Muscle of leg (tissue), 11 donors: ENCODE measurements around the gene PPP1R2. TPM values are rescaled to one million over a fixed set of nuclear protein-coding genes. Genes with fewer than 3 reads are reported as not detected.

ENCODE experiments used
- DNase-seq: peaks from one replicate; pipeline ENCODE4 v3.0.0; 2013
- H3K27ac ChIP-seq: one replicate; pipeline ENCODE4 v1.5.1; 2013; ENCODE audit warnings: mild to moderate bottlenecking, low read length, control low read depth
- H3K27me3 ChIP-seq: one replicate; pipeline ENCODE4 v1.6.1; 2013; ENCODE audit warnings: low read length; ENCODE audit not compliant: control insufficient read depth, insufficient read depth
- H3K36me3 ChIP-seq: one replicate; pipeline ENCODE4 v1.6.1; 2013; ENCODE audit warnings: low read length; ENCODE audit not compliant: control insufficient read depth, insufficient read depth
- H3K4me1 ChIP-seq: one replicate; pipeline ENCODE4 v1.6.1; 2013; ENCODE audit warnings: low read length; ENCODE audit not compliant: control insufficient read depth, insufficient read depth
- H3K4me3 ChIP-seq: one replicate; pipeline ENCODE4 v1.5.1; 2013; ENCODE audit warnings: low read length, control low read depth
- H3K9me3 ChIP-seq: replicated peaks from 2 replicates; pipeline ENCODE4 v1.6.1; 2013; ENCODE audit warnings: low read depth, low read length; ENCODE audit not compliant: control insufficient read depth
- WGBS: methylation state at CpG from one replicate; pipeline ENCODE4 v1.1.5; 2013; ENCODE audit warnings: missing lambda C conversion rate; ENCODE audit not compliant: insufficient coverage; 5-methylcytosine and 5-hydroxymethylcytosine counted together
- polyA plus RNA-seq, 8 donors: library from polyadenylated mRNA; unstranded; fragments of 120-200 nt; gene quantifications; one replicate each; pipeline versions ENCODE4 v1.2.1 to v1.2.3, GENCODE V29; 2013; ENCODE audit warnings: inconsistent platforms in 1 of 8, low replicate concordance in 1 of 8; ENCODE audit not compliant: insufficient read length in 8 of 8, insufficient read depth in 1 of 8
- total RNA-seq: library from RNA; stranded (reverse); fragments of 120-200 nt; gene quantifications from one replicate; pipeline ENCODE4 v1.2.4, GENCODE V29; 2013

The PPP1R2 gene
- total and polyA plus RNA-seq, 9 donors = 29.0 to 40.6 (median 34.7) TPM

DNA sequence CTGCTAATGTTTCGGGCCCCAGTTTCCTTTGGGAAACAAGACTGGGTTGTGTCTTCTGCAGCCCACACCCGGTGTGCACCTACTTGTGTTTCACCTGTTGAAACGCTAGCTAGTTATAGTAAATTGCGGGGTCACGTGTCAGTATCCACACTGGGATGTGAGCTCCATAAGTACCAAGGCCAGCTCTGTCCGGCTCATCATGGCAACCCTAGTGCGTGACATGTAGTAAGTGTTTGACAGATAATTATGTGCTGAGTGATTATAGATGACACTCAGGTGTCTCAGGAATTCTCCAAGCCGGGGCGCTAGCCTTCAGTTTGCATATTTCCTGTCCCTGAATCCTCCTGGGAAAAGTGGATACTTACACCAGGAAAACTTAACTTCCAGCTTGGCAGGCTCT, 27.8 kb upstream of the PPP1R2 start:
- H3K27ac ChIP-seq = no peak overlapping the region
- peaks cover 4% of the 10 kb centered on the region for H3K9me3 ChIP-seq
- no peaks in the 10 kb centered on the region for H3K4me1 ChIP-seq
- peaks cover 4% of the 10 kb centered on the region for H3K36me3 ChIP-seq
- H3K27me3 ChIP-seq = peaks cover 2% of the 10 kb centered on the region
- H3K4me3 ChIP-seq = no peak overlapping the region
- 69% methylated on average over 6 of the region's 9 CpGs for WGBS
- DNase-seq = no peak

GRCh38 chr3:195570344-195570743, 27.2 kb upstream of the PPP1R2 start:
- no peaks in the 10 kb centered on the region for H3K4me1 ChIP-seq
- peaks cover 4% of the 10 kb centered on the region for H3K9me3 ChIP-seq
- H3K36me3 ChIP-seq = peaks cover 4% of the 10 kb centered on the region
- no peak overlapping the region for H3K4me3 ChIP-seq
- no peak for DNase-seq
- peaks cover 2% of the 10 kb centered on the region for H3K27me3 ChIP-seq
- WGBS = 92% methylated on average over 2 of the region's 6 CpGs
- H3K27ac ChIP-seq = no peak overlapping the region

DNA sequence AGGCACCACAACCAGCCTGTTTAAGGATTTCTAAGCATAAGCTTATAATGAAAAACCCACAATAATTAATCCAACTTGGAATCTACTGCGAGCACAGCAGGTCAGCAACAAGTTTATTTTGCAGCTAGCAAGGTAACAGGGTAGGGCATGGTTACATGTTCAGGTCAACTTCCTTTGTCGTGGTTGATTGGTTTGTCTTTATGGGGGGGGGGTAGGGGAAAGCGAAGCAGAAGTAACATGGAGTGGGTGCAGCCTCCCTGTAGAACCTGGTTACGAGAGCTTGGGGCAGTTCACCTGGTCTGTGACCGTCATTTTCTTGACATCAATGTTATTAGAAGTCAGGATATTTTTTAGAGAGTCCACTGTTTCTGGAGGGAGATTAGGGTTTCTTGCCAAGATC, 25.5 kb upstream of the PPP1R2 start:
- Histone ChIP-seq H3K4me3 (no peak overlapping the region), H3K4me1 (no peaks in the 10 kb centered on the region), H3K36me3 (peaks cover 4% of the 10 kb centered on the region), H3K9me3 (no peaks in the 10 kb centered on the region), H3K27me3 (peaks cover 2% of the 10 kb centered on the region), H3K27ac (no peak overlapping the region)
- 80% methylated on average over 4 of the region's 5 CpGs for WGBS
- DNase-seq = no peak

DNA sequence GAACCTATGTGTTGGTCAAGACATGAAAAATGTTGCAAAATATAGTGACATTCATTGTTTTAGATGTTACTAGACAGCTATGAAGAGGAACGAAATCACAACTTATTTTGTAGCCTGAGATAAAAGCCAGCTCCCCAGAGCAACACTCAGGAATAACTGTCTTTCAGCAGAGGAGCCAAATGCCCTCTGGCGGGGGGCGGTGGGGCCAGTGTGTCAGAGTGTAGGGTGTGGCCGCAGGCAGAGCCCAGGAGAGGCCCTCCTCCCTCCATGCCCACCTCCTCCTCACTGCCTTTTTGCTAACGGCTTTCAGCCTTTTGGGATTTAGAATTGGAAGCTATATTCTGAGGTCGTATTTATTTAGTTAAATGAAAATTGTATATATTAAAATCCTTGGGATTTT, 23.7 kb upstream of the PPP1R2 start:
- Histone ChIP-seq H3K27me3 (peaks cover 2% of the 10 kb centered on the region), H3K36me3 (peaks cover 4% of the 10 kb centered on the region), H3K9me3 (no peaks in the 10 kb centered on the region), H3K4me3 (no peak overlapping the region), H3K27ac (no peak overlapping the region), H3K4me1 (no peaks in the 10 kb centered on the region)
- whole genome bisulfite sequencing = no CpG with 5 or more reads among the region's 6 CpGs
- no peak for DNase-seq

DNA sequence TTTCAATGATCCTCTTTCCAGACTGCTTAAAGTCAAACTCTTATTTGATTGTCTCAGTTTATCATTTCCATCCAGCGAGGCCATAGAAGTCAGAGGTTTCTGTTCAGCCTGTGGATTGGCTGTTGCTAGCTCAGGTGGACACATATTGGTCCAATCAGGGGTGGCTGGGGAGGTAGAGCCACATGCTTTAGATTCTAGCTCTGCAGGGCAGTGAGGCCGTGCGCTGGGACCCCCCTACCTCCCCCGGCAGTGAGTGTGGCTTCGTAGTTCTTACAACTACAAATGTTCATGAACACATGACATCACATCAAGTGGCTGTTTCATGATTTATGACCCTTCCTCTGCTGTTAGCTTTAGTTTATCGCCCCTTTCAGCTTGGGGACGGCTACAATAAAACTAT, 22.6 kb upstream of the PPP1R2 start:
- H3K27me3 ChIP-seq = peaks cover 2% of the 10 kb centered on the region
- H3K4me3 ChIP-seq = no peak overlapping the region
- no peaks in the 10 kb centered on the region for H3K4me1 ChIP-seq
- H3K9me3 ChIP-seq = no peaks in the 10 kb centered on the region
- WGBS = 17% methylated on average over 5 of the region's 7 CpGs
- no peak for DNase-seq
- peaks cover 3% of the 10 kb centered on the region for H3K36me3 ChIP-seq
- no peak overlapping the region for H3K27ac ChIP-seq

- H3K9me3 ChIP-seq = no peaks in the 10 kb centered on the region
- peaks cover 2% of the 10 kb centered on the region for H3K27me3 ChIP-seq
- no peak for DNase-seq
- no peaks in the 10 kb centered on the region for H3K36me3 ChIP-seq
- H3K4me1 ChIP-seq = peaks cover 2% of the 10 kb centered on the region
- no peak overlapping the region for H3K27ac ChIP-seq
- WGBS = no CpG with 5 or more reads among the region's 4 CpGs
- H3K4me3 ChIP-seq = no peak overlapping the region
Measured at GRCh38 chr3:195563317-195563716, 20.2 kb upstream of the PPP1R2 start.

GRCh38 chr3:195559723-195560409, 16.7 kb upstream of the PPP1R2 start:
- Histone ChIP-seq H3K27ac (no peak overlapping the region), H3K4me3 (no peak overlapping the region), H3K36me3 (no peaks in the 10 kb centered on the region), H3K27me3 (no peaks in the 10 kb centered on the region), H3K9me3 (no peaks in the 10 kb centered on the region), H3K4me1 (peaks cover 2% of the 10 kb centered on the region)
- no peak for DNase-seq
- 88% methylated on average over 4 of the region's 4 CpGs for WGBS

GRCh38 chr3:195558602-195559001, 15.5 kb upstream of the PPP1R2 start:
- peak overlapping the region; percentile 62 for H3K27ac ChIP-seq
- peaks cover 2% of the 10 kb centered on the region for H3K4me1 ChIP-seq
- H3K4me3 ChIP-seq = no peak overlapping the region
- H3K36me3 ChIP-seq = no peaks in the 10 kb centered on the region
- peak; percentile 73 for DNase-seq
- WGBS = 60% methylated on average over 1 of the region's 3 CpGs
- H3K27me3 ChIP-seq = no peaks in the 10 kb centered on the region
- H3K9me3 ChIP-seq = no peaks in the 10 kb centered on the region

DNA sequence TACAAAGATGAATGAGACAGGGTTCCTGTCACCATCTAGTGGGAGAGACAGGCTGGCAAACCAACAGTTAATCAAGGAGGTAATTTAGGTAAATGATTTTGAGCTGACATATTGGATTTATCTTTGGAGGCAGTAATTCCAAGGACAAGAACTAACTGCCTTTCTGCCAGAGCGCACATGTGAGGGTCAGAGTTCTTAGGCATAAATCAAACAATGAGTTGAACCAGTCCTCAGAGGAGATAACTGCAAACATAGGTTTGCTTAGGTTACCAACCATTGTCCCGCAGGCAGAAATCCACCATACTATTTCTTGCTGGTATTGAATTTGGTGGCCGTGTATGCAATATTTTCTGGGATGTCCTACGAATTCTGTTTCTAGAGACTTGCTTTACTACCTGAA, 14.2 kb upstream of the PPP1R2 start:
- Histone ChIP-seq H3K27ac (no peak overlapping the region), H3K4me1 (peaks cover 2% of the 10 kb centered on the region), H3K27me3 (no peaks in the 10 kb centered on the region), H3K36me3 (no peaks in the 10 kb centered on the region), H3K9me3 (no peaks in the 10 kb centered on the region), H3K4me3 (no peak overlapping the region)
- no peak for DNase-seq
- 80% methylated on average over 2 of the region's 4 CpGs for WGBS

DNA sequence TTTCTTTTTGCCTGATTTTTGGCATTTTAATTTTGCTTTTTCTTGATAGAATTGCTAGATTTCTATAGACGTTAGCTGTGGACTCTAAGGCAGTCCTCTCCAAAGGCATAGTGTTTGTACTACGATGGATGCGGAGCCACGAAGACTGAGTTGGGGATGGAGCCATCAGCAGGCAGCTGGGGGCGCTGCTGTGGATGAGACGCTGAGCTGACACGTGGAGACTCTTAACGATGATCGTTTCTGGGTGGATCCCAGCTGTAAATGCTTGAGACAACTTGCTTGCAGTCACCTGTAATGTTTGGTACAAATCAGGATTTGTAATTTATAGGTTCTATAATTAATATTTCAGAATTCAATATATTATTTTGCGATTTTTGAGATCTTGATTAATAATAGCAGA, 13.3 kb upstream of the PPP1R2 start:
- no peaks in the 10 kb centered on the region for H3K27me3 ChIP-seq
- H3K27ac ChIP-seq = no peak overlapping the region
- no peak overlapping the region for H3K4me3 ChIP-seq
- H3K4me1 ChIP-seq = peaks cover 6% of the 10 kb centered on the region
- DNase-seq = peak; percentile 29
- no peaks in the 10 kb centered on the region for H3K9me3 ChIP-seq
- WGBS = 41% methylated on average over 7 of the region's 10 CpGs
- no peaks in the 10 kb centered on the region for H3K36me3 ChIP-seq

- H3K9me3 ChIP-seq = no peaks in the 10 kb centered on the region
- 68% methylated on average over 4 of the region's 8 CpGs for WGBS
- no peaks in the 10 kb centered on the region for H3K27me3 ChIP-seq
- H3K4me1 ChIP-seq = peaks cover 8% of the 10 kb centered on the region
- H3K4me3 ChIP-seq = no peak overlapping the region
- no peaks in the 10 kb centered on the region for H3K36me3 ChIP-seq
- no peak overlapping the region for H3K27ac ChIP-seq
- no peak for DNase-seq
Measured at GRCh38 chr3:195555110-195555509, 12.0 kb upstream of the PPP1R2 start.
